ENCODE measurements around the gene RTN4R.
"Not testable (repeated sequence)": the region's sequence is repeated elsewhere in the genome, so short reads cannot be mapped to it uniquely, and the experiment has no call there.

The RTN4R gene

DNA sequence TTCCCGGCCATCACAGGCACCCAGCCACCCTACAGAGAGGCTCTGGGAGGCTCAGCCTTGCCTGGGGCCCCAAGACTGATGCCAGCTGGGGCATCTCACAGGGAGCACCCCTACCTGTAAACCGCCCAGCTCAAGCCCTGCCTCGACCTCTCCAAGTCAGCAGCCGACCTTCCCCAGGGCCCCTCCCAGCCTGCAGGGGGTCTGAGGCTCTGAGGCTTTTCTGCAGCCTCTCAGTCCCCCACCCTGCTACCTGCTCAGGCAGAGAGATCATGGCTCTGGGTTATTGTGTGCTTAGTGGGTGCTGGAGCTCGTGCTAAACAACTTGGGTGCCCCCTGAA is 23.1 kb upstream of the RTN4R start:
- no peaks in the 10 kb centered on the region for H3K36me3 ChIP-seq (ENCODE audit: control insufficient read depth, low read depth, low read length)
- no peak overlapping the region for H3K9ac ChIP-seq (ENCODE audit: low read length)
- no peaks in the 10 kb centered on the region for H3K27me3 ChIP-seq (ENCODE audit: control insufficient read depth, insufficient read depth, low read length)
- H3K4me3 ChIP-seq (ENCODE audit: low read length): no peak overlapping the region
- H3K4me1 ChIP-seq (ENCODE audit: control insufficient read depth, low read depth, low read length): no peaks in the 10 kb centered on the region
- H3K27ac ChIP-seq (ENCODE audit: low read length): no peak overlapping the region
- no peaks in the 10 kb centered on the region for H3K9me3 ChIP-seq (ENCODE audit: control insufficient read depth, low read depth, low read length)

DNA sequence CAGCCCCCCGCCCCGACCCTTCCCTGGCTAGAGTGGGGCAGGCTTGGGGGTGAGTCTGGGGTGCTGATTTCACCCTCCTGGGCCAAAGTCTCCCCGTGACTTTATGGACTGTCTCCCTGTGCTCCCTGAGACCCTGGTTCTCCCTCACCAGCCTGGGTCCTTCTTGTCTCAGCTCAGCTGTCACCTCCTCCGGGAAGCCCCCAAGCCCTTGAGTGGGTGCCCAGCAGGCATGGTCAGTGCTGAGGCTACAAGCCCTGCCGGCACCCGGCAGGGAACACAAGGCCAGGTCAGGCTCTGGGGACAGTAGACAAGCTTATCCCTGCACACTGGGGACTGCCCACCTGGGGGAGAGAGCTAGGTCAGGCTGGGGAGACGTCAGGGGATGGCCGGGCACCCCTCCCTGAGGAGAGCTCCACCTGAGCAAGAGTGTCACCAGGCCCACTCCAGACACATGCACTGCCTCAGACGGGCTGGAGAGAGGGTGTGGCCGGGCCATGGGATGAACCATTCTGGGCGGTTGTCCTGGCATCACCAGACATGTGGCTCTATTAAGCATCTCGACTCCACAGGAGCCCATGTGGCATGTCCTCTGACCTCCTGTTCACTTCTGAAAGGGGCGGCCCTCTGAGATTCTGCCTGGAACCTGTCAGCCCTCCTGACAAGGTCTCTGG is 22.6 kb upstream of the RTN4R start:
- Histone ChIP-seq H3K4me3 (ENCODE audit: low read length) (no peak overlapping the region), H3K27ac (ENCODE audit: low read length) (no peak overlapping the region), H3K36me3 (ENCODE audit: control insufficient read depth, low read depth, low read length) (no peaks in the 10 kb centered on the region), H3K27me3 (ENCODE audit: control insufficient read depth, insufficient read depth, low read length) (no peaks in the 10 kb centered on the region), H3K9ac (ENCODE audit: low read length) (no peak overlapping the region), H3K9me3 (ENCODE audit: control insufficient read depth, low read depth, low read length) (no peaks in the 10 kb centered on the region), H3K4me1 (ENCODE audit: control insufficient read depth, low read depth, low read length) (no peaks in the 10 kb centered on the region)

- Histone ChIP-seq H3K27me3 (ENCODE audit: control insufficient read depth, insufficient read depth, low read length) (no peaks in the 10 kb centered on the region), H3K36me3 (ENCODE audit: control insufficient read depth, low read depth, low read length) (no peaks in the 10 kb centered on the region), H3K9ac (ENCODE audit: low read length) (no peak overlapping the region), H3K4me3 (ENCODE audit: low read length) (no peak overlapping the region), H3K4me1 (ENCODE audit: control insufficient read depth, low read depth, low read length) (no peaks in the 10 kb centered on the region), H3K27ac (ENCODE audit: low read length) (no peak overlapping the region), H3K9me3 (ENCODE audit: control insufficient read depth, low read depth, low read length) (no peaks in the 10 kb centered on the region)
Measured at GRCh38 chr22:20290045-20290392, 21.9 kb upstream of the RTN4R start.

DNA sequence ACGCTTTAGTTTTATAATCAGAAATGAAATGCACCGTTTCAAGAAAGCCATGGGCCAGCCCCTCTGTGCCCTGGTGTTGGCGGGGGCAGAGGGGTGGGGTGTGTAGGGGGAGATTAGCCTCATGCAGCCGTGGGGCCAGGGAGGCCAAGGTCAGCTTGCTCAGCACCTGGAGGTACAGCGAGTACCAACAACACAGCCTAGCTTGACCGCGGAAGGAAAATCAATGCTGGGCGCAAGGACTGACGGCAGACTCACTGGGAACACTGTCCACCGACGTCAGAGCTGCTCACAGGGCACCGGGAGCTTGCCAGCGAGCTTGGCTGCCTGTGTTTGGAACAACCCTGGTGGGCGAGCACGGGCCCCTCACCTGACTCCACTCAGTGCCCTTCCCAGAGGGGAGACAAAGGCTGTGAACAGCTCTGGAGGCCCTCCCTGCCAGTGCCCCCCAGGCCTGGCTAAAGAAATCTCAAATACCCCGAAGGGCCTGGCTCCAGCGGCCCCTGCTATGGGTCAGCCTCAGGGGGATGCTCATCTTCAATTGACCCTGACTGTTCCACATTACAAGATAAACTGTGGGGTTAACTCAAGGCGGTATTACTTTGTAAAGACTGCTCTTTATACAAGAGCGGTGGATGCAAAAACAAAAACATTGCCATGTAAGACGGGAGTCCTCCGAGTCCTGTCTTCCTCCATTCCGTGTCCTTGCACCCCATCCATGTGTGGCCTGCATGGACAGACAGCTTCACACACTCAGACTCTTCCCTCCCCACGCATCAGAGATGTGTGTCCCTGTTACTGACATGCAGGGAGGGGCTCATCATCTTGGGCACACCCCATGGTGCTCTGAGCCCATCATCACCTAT is 21.3 kb upstream of the RTN4R start:
- H3K9ac ChIP-seq (ENCODE audit: low read length); H3K36me3 ChIP-seq (ENCODE audit: control insufficient read depth, low read depth, low read length): not testable (repeated sequence)

DNA sequence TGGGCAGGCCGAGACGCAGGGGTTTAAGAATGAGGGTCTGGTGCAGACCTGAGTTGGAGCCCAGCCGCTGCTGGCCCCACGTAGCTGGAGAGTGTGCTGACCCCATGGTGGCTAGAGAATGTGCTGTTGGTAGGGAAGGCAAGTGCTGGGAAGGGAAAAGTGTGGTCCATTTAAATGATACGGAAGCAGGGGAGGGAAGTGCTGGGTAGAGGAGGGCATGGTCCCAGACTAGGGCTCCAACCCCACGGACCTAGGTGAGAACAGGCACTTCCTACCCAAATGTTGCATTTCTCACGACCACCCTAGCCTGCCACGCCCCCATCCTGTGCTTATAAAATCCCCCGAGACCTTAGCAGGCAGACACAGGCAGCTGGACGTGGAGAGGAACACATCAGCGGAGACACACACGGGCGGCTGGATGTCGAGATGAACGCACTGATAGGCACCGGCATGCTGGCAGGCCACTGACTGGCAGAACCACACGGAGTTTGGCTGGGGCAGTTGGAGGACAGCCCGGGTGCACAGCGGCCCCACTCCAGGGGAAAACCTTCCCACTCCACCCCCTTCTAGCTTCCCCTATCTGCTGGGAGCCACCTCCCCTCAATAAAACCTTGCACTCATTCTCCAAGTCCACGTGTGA is 18.8 kb upstream of the RTN4R start:
- H3K9ac ChIP-seq (ENCODE audit: low read length); H3K4me3 ChIP-seq (ENCODE audit: low read length); H3K27me3 ChIP-seq (ENCODE audit: control insufficient read depth, insufficient read depth, low read length); H3K27ac ChIP-seq (ENCODE audit: low read length); H3K36me3 ChIP-seq (ENCODE audit: control insufficient read depth, low read depth, low read length); H3K4me1 ChIP-seq (ENCODE audit: control insufficient read depth, low read depth, low read length); H3K9me3 ChIP-seq (ENCODE audit: control insufficient read depth, low read depth, low read length): not testable (repeated sequence)

More for the DNA sequence above, 21.3 kb upstream of the RTN4R start:
- H3K27me3 ChIP-seq (ENCODE audit: control insufficient read depth, insufficient read depth, low read length); H3K27ac ChIP-seq (ENCODE audit: low read length); H3K9me3 ChIP-seq (ENCODE audit: control insufficient read depth, low read depth, low read length); H3K4me3 ChIP-seq (ENCODE audit: low read length); H3K4me1 ChIP-seq (ENCODE audit: control insufficient read depth, low read depth, low read length): not testable (repeated sequence)

GRCh38 chr22:20286312-20286660 is 18.2 kb upstream of the RTN4R start:
- not testable (repeated sequence) for H3K4me1 ChIP-seq (ENCODE audit: control insufficient read depth, low read depth, low read length); H3K9me3 ChIP-seq (ENCODE audit: control insufficient read depth, low read depth, low read length); H3K4me3 ChIP-seq (ENCODE audit: low read length); H3K27ac ChIP-seq (ENCODE audit: low read length); H3K9ac ChIP-seq (ENCODE audit: low read length); H3K36me3 ChIP-seq (ENCODE audit: control insufficient read depth, low read depth, low read length); H3K27me3 ChIP-seq (ENCODE audit: control insufficient read depth, insufficient read depth, low read length)

- not testable (repeated sequence) for H3K27ac ChIP-seq (ENCODE audit: low read length); H3K4me3 ChIP-seq (ENCODE audit: low read length); H3K9ac ChIP-seq (ENCODE audit: low read length); H3K36me3 ChIP-seq (ENCODE audit: control insufficient read depth, low read depth, low read length); H3K27me3 ChIP-seq (ENCODE audit: control insufficient read depth, insufficient read depth, low read length); H3K4me1 ChIP-seq (ENCODE audit: control insufficient read depth, low read depth, low read length); H3K9me3 ChIP-seq (ENCODE audit: control insufficient read depth, low read depth, low read length)
Measured at GRCh38 chr22:20285473-20286311, 17.6 kb upstream of the RTN4R start.

DNA sequence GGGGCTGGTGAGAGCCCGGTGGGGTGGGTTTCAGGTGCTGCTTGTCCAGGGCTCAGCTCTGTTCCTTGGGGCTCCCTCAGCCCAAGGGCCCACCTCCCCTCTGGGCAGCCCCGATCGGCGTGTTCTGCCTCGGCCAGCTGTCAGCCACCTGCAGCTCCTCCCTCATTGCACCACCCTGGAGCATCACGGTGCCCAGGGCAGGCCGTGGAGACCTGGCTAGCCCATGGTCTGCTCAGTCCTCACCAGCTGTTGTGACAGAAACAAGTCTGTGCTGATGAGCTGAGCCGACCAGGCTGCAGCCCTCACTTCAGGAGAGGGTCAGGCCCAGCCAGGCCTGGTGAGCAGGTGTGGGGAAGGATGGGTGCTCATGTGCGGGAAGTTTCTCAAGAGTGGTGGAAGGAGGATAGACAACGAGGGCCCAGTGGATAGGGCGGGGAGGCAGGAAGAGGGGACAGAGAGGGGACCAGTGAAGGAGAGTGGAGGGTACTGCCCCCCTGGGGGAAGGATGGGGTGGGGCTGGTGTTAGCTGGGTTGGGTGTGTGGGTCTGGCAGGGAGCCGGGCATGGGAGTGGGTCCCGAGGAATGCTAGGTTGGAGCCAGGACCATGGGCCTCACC is 16.5 kb upstream of the RTN4R start:
- no peak overlapping the region for H3K9ac ChIP-seq (ENCODE audit: low read length)
- H3K4me1 ChIP-seq (ENCODE audit: control insufficient read depth, low read depth, low read length): no peaks in the 10 kb centered on the region
- no peak overlapping the region for H3K27ac ChIP-seq (ENCODE audit: low read length)
- H3K4me3 ChIP-seq (ENCODE audit: low read length): no peak overlapping the region
- no peaks in the 10 kb centered on the region for H3K27me3 ChIP-seq (ENCODE audit: control insufficient read depth, insufficient read depth, low read length)
- no peaks in the 10 kb centered on the region for H3K36me3 ChIP-seq (ENCODE audit: control insufficient read depth, low read depth, low read length)
- no peaks in the 10 kb centered on the region for H3K9me3 ChIP-seq (ENCODE audit: control insufficient read depth, low read depth, low read length)

- no peak overlapping the region for H3K27ac ChIP-seq (ENCODE audit: low read length)
- no peaks in the 10 kb centered on the region for H3K36me3 ChIP-seq (ENCODE audit: control insufficient read depth, low read depth, low read length)
- no peaks in the 10 kb centered on the region for H3K9me3 ChIP-seq (ENCODE audit: control insufficient read depth, low read depth, low read length)
- no peaks in the 10 kb centered on the region for H3K27me3 ChIP-seq (ENCODE audit: control insufficient read depth, insufficient read depth, low read length)
- no peak overlapping the region for H3K9ac ChIP-seq (ENCODE audit: low read length)
- no peak overlapping the region for H3K4me3 ChIP-seq (ENCODE audit: low read length)
- no peaks in the 10 kb centered on the region for H3K4me1 ChIP-seq (ENCODE audit: control insufficient read depth, low read depth, low read length)
Measured at GRCh38 chr22:20283674-20284066, 15.6 kb upstream of the RTN4R start.

- Histone ChIP-seq H3K27ac (ENCODE audit: low read length) (no peak overlapping the region), H3K4me1 (ENCODE audit: control insufficient read depth, low read depth, low read length) (no peaks in the 10 kb centered on the region), H3K4me3 (ENCODE audit: low read length) (no peak overlapping the region), H3K9me3 (ENCODE audit: control insufficient read depth, low read depth, low read length) (no peaks in the 10 kb centered on the region), H3K27me3 (ENCODE audit: control insufficient read depth, insufficient read depth, low read length) (no peaks in the 10 kb centered on the region), H3K36me3 (ENCODE audit: control insufficient read depth, low read depth, low read length) (no peaks in the 10 kb centered on the region), H3K9ac (ENCODE audit: low read length) (no peak overlapping the region)
Measured at GRCh38 chr22:20282901-20283673, 15.0 kb upstream of the RTN4R start.

Data from iPS-18a (cell line).